Stomach smooth muscle (tissue), 2 donors: ENCODE results near the gene RAB3C.
A peak's percentile ranks its signal among the peaks of the same experiment; 100 is the strongest.
"Not testable (repeated sequence)": the region's sequence is repeated elsewhere in the genome, so short reads cannot be mapped to it uniquely, and the experiment has no call there.

ENCODE experiments used
- H3K27ac ChIP-seq: one replicate; pipeline ENCODE4 v1.7.0; 2013; ENCODE audit warnings: mild to moderate bottlenecking, low read length, inconsistent platforms
- H3K27me3 ChIP-seq, 2 donors: one replicate each; pipeline ENCODE4 v1.7.0; 2013; ENCODE audit warnings: low read length in 2 of 2; ENCODE audit not compliant: insufficient read depth in 2 of 2, control insufficient read depth in 1 of 2
- H3K36me3 ChIP-seq, 2 donors: one replicate each; pipeline ENCODE4 v1.7.0; 2013; ENCODE audit warnings: low read length in 2 of 2; ENCODE audit not compliant: control insufficient read depth in 2 of 2, insufficient read depth in 2 of 2
- H3K4me1 ChIP-seq: one replicate; pipeline ENCODE4 v1.7.0; 2013; ENCODE audit warnings: low read length; ENCODE audit not compliant: control insufficient read depth, insufficient read depth
- H3K4me3 ChIP-seq, 2 donors: one replicate each; pipeline ENCODE4 v1.7.0; 2013; ENCODE audit warnings: low read length in 2 of 2
- H3K9ac ChIP-seq, 2 donors: one replicate each; pipeline ENCODE4 v1.7.0; 2013; ENCODE audit warnings: low read length in 2 of 2, mild to moderate bottlenecking in 1 of 2
- H3K9me3 ChIP-seq, 2 donors: one replicate each; pipeline ENCODE4 v1.7.0; 2013; ENCODE audit warnings: low read length in 2 of 2; ENCODE audit not compliant: control insufficient read depth in 2 of 2
- donor health status: healthy.
- donor health status: Pancreatic carcinoma.

RAB3C gene, protein sequence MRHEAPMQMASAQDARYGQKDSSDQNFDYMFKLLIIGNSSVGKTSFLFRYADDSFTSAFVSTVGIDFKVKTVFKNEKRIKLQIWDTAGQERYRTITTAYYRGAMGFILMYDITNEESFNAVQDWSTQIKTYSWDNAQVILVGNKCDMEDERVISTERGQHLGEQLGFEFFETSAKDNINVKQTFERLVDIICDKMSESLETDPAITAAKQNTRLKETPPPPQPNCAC

DNA sequence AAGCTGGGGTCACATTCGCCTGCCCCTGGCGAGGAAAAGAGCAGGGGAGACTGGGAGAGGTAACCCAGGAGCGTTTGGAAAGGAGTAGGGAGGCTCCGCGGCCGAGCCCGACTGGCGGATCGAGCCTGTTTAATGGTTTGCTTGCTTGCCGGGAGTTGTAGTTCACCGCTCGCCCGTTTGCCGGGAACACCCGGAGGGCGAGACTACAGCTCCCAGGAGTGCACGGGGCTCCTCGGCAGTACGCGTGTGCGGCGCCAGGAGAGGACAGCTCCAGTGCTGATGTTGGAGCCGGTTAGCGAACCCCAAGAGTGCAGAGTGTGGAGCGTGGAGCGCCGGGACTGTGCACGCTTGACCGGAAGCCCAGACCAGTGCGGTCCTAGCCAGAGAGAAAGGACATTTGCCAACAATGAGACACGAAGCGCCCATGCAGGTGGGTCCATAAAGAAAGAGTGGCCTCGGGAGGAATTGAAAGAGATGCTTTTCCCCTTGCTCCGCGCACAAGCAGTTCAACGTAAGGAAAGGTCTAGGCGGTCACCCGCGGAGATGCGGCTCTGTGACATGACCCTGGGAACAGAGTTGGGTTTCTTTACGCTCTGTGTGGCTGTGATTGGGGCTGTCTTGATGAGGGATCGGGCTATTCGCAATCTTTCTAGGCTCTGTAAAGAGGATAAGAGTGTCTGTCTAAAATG, at the start of gene RAB3C:
RAB3C (plus strand) TSS at position 273 of the 689 bp plus-strand sequence; CDS start at position 407, 134 bp downstream.
- H3K4me3 ChIP-seq: peak within 1 kb of the TSS; percentile 68 to 75
- H3K27ac ChIP-seq: no peak within 1 kb of the TSS
- peaks cover 11 to 12% of the 10 kb centered on the region in 2 donors for H3K27me3 ChIP-seq
- H3K4me1 ChIP-seq: peaks cover 3% of the 10 kb centered on the region
- H3K9ac ChIP-seq: no peak within 1 kb of the TSS
- no peaks in the 10 kb centered on the region for H3K36me3 ChIP-seq
- H3K9me3 ChIP-seq: no peaks in the 10 kb centered on the region

DNA sequence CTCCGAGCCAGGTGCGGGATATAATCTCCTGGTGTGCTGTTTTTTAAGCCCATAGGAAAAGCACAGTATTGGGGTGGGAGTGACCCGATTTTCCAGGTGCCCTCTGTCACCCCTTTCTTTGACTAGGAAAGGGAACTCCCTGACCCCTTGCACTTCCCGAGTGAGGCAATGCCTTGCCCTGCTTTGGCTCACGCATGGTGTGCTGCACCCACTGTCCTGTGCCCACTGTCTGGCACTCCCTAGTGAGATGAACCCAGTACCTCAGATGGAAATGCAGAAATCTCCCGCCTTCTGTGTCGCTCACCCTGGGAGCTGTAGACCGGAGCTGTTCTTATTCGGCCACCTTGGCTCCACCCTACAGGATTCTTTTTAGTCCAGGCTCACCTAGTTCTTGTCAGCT, 40.9 kb upstream of the RAB3C start:
- not testable (repeated sequence) for H3K27me3 ChIP-seq, H3K36me3 ChIP-seq

DNA sequence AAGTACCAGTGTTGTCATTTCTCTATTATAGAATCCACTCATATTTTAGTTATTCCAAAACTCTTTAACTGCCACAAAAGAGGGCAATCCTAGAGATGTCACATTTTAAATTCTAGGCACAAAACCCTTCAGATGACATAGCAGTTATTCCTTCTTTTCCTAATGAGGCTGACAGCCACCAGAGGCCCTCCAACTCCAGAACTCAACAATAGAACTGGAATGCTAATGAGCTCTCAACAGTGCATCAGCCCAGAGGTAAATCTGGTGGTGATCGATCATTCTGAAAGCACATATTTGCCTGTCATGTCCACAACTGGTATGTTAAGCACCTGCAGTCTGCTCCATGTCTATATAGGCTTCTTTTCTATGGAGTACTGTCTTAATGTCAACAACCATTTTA, 40.2 kb upstream of the RAB3C start:
- no peak overlapping the region for H3K9ac ChIP-seq
- no peaks in the 10 kb centered on the region for H3K4me1 ChIP-seq
- no peak overlapping the region for H3K4me3 ChIP-seq
- H3K27me3 ChIP-seq: no peaks in the 10 kb centered on the region
- no peak overlapping the region for H3K27ac ChIP-seq
- no peaks in the 10 kb centered on the region for H3K36me3 ChIP-seq
- H3K9me3 ChIP-seq: no peaks in the 10 kb centered on the region

More for the DNA sequence above, 40.9 kb upstream of the RAB3C start:
- H3K9me3 ChIP-seq, H3K4me1 ChIP-seq, H3K27ac ChIP-seq, H3K9ac ChIP-seq, H3K4me3 ChIP-seq: not testable (repeated sequence)

DNA sequence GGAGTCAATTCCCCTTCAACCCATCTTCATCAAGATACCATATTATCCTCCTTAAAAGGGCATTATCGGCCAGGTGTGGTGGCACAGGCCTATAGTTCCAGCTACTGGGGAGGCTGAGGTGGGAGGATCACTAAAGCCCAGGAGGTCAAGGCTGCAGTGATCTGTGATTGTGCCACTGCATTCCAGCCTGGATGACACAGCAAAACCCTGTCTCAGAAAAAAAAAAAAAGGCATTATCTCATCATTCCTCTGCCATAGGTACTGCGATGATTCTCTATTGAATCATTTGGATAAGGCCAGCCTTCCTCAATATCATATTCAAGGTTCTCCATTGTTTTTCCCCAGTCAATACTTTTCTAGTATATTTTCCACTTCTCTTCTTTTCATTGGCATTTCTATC, 39.2 kb upstream of the RAB3C start:
- no peaks in the 10 kb centered on the region for H3K9me3 ChIP-seq
- no peak overlapping the region for H3K4me3 ChIP-seq
- no peaks in the 10 kb centered on the region for H3K36me3 ChIP-seq
- no peaks in the 10 kb centered on the region for H3K4me1 ChIP-seq
- no peak overlapping the region for H3K9ac ChIP-seq
- H3K27me3 ChIP-seq: no peaks in the 10 kb centered on the region
- H3K27ac ChIP-seq: no peak overlapping the region

DNA sequence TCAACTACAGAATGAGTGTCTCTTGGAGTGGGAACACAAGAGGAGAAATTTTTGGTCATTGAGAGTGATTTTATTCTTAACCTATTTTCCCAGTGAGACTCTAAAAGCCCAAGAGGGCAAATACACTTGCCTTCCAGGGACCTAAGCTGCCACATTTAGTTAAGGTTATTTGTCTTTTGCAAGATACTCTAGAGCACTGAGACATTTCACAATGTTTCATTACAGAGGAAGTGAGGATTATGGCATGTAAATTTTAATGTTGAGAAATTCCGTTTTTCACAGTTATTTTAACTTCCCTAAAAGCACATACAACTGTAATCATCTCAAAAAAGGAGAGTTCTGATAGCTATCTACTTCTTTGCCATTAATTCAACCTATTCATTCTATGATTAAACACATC, 38.7 kb upstream of the RAB3C start:
- Histone ChIP-seq H3K4me1 (no peaks in the 10 kb centered on the region), H3K27ac (no peak overlapping the region), H3K27me3 (no peaks in the 10 kb centered on the region), H3K4me3 (no peak overlapping the region), H3K36me3 (no peaks in the 10 kb centered on the region), H3K9me3 (no peaks in the 10 kb centered on the region), H3K9ac (no peak overlapping the region)

DNA sequence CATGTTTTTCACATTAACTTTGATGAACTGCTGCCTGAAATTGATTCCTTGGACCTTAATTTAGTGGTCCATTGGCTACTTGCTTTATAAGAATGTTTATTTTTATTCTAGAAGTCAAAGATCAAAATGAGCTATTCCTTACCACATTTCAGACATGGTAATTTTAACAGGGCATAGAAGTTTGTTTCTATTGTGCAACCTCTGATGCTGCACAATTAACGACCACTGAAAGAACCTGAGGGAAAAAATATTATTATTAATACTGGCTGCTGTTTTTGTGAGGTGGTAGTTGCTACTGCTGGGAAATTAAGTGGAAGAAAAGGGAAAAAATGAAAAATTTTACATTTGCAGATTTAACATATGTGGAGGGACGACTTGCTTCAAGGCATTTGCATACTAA, 37.9 kb upstream of the RAB3C start:
- Histone ChIP-seq H3K4me3 (no peak overlapping the region), H3K27me3 (no peaks in the 10 kb centered on the region), H3K36me3 (no peaks in the 10 kb centered on the region)

DNA sequence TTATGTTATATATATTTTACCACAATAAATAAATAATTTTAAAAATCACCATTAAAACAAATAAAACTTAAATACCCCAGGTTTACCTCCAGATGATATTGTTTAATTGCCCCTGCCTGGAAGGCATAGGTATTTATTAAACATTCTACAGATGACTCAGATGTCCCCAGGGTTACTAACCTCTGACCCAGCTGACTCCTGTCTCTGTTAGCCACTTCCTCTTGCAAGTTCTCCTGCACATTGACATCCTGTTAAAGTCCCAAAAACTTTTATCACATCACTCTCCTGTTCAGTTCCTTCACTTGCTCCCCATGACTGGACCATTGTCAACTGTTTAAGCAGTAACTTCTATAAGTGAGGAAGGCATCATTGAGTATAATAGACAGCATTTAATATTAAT, 37.0 kb upstream of the RAB3C start:
- Histone ChIP-seq H3K4me3 (no peak overlapping the region), H3K27me3 (no peaks in the 10 kb centered on the region), H3K27ac (no peak overlapping the region), H3K9ac (no peak overlapping the region), H3K36me3 (no peaks in the 10 kb centered on the region), H3K9me3 (no peaks in the 10 kb centered on the region), H3K4me1 (no peaks in the 10 kb centered on the region)

More for the DNA sequence above, 37.9 kb upstream of the RAB3C start:
- H3K27ac ChIP-seq: no peak overlapping the region
- H3K9me3 ChIP-seq: no peaks in the 10 kb centered on the region
- no peaks in the 10 kb centered on the region for H3K4me1 ChIP-seq
- H3K9ac ChIP-seq: no peak overlapping the region

DNA sequence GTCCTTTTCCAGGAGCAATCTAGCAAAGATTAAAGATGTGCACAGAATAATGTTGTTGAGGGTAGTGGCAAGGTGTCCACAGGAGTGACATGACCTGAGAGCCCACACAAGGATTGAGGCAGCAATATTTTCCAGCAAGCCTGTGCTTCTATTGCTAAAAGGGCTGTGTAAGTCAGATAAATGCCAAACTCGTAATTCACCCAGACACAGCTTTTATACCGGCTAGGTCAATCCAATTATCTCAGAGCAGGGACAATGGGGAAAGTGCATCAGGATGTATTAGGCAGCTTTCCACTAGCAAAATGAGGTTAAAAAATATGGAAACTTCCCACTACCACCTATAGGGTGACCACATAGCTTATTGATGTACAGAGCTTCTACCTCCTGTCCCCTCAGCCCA, 34.8 kb upstream of the RAB3C start:
- Histone ChIP-seq H3K27ac (no peak overlapping the region), H3K36me3 (no peaks in the 10 kb centered on the region), H3K9ac (no peak overlapping the region)

DNA sequence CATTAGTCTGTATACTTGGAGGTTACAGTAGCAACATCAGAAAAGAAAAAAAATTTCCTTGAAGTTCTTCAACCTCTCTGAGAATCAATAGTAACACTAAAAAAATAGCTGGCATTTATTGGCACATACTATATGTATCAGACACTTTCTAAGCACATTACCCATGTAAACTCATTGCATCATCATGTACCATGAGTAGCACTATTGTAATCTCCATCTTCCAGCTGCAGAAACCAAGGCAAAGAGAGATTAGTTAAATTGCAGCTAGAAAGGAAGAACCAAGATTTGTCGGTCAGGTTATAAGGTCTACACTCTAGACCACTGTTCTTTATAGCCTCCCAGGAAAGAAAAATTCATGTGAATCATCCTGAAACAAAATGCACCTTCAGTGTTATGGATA, 31.4 kb upstream of the RAB3C start:
- Histone ChIP-seq H3K27me3 (no peaks in the 10 kb centered on the region), H3K9me3 (no peaks in the 10 kb centered on the region), H3K27ac (no peak overlapping the region), H3K9ac (no peak overlapping the region), H3K4me1 (no peaks in the 10 kb centered on the region), H3K36me3 (no peaks in the 10 kb centered on the region), H3K4me3 (no peak overlapping the region)

More for the DNA sequence above, 34.8 kb upstream of the RAB3C start:
- Histone ChIP-seq H3K4me3 (no peak overlapping the region), H3K27me3 (no peaks in the 10 kb centered on the region), H3K4me1 (no peaks in the 10 kb centered on the region), H3K9me3 (no peaks in the 10 kb centered on the region)

DNA sequence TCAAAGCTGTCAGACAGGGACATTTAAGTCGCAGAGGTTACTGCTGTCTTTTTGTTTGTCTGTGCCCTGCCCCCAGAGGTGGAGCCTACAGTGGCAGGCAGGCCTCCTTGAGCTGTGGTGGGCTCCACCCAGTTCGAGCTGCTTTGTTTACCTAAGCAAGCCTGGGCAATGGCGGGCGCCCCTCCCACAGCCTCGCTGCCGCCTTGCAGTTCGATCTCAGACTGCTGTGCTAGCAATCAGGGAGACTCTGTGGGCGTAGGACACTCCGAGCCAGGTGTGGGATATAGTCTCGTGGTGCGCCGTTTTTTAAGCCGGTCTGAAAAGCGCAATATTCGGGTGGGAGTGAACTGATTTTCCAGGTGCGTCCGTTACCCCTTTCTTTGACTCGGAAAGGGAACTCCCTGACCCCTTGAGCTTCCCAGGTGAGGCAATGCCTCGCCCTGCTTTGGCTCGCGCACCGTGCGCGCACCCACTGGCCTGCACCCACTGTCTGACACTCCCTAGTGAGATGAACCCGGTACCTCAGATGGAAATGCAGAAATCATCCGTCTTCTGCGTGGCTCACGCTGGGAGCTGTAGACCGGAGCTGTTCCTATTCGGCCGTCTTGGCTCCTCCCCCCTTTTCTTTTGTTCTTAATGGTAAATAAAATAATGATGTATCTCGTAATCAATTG, 25.1 kb upstream of the RAB3C start:
- H3K4me3 ChIP-seq, H3K4me1 ChIP-seq, H3K36me3 ChIP-seq, H3K9me3 ChIP-seq, H3K27ac ChIP-seq, H3K27me3 ChIP-seq, H3K9ac ChIP-seq: not testable (repeated sequence)
